Astrocyte of the cerebellum (primary cell): ENCODE measurements around the gene DPEP2NB.

ENCODE experiments used
- DNase-seq: peaks from one replicate; pipeline ENCODE4 v3.0.0-alpha.2; 2011; ENCODE audit warnings: low read depth
- H3K4me3 ChIP-seq: 2 replicates; pipeline ENCODE4 v1.5.1; 2011; ENCODE audit warnings: mild to moderate bottlenecking, low read depth, low read length, moderate library complexity
- CTCF ChIP-seq: IDR thresholded peaks from 2 replicates; pipeline ENCODE4 v1.5.1; 2012; ENCODE audit warnings: low read length, low read depth, moderate library complexity, mild to moderate bottlenecking; ENCODE audit errors: missing control alignments
- in situ Hi-C: cut with HindIII; loops from 2 replicates; pipeline ENCODE4 v1.10.0; 2017; ENCODE audit warnings: low sequenced_read_pairs

The DPEP2NB gene

GRCh38 chr16:68049449-68049848 lies 33.7 kb upstream of the DPEP2NB start:
- no peak for DNase-seq
- H3K4me3 ChIP-seq, result no peak overlapping the region
- TF ChIP-seq CTCF, result no peak
- in situ Hi-C loops, result no loop called here

GRCh38 chr16:68047987-68048386 lies 32.3 kb upstream of the DPEP2NB start:
- H3K4me3 ChIP-seq, result no peak overlapping the region
- no peak for DNase-seq
- TF ChIP-seq CTCF, result no peak
- in situ Hi-C loops, result no loop called here

- no peak overlapping the region for H3K4me3 ChIP-seq
- TF ChIP-seq CTCF, result no peak
- no peak for DNase-seq
- in situ Hi-C loops, result no loop called here
Observed at GRCh38 chr16:68046106-68046505, 30.4 kb upstream of the DPEP2NB start.

- H3K4me3 ChIP-seq, result no peak overlapping the region
- no peak for DNase-seq
- TF ChIP-seq CTCF, result no peak
- in situ Hi-C loops, result no loop called here
Observed at GRCh38 chr16:68041783-68042182, 26.1 kb upstream of the DPEP2NB start.

- TF ChIP-seq CTCF, result peak; percentile 85
- in situ Hi-C loops, result no loop called here
- DNase-seq, result peak; percentile 24
- H3K4me3 ChIP-seq, result no peak overlapping the region
Observed at GRCh38 chr16:68040506-68041288, 25.0 kb upstream of the DPEP2NB start.

GRCh38 chr16:68037841-68038597 lies 22.3 kb upstream of the DPEP2NB start:
- in situ Hi-C loops, result no loop called here
- no peak for DNase-seq

More at GRCh38 chr16:68037841-68038597, 22.3 kb upstream of the DPEP2NB start:
- H3K4me3 ChIP-seq, result no peak overlapping the region
- no peak for TF ChIP-seq CTCF
